Chondrocyte (in vitro differentiated cells): ENCODE measurements around the gene KCNG3. TPM values are rescaled to one million over a fixed set of nuclear protein-coding genes. Genes with fewer than 3 reads are reported as not detected.

Source experiments
- DNase-seq: peaks from one replicate; pipeline ENCODE4 v3.0.0; 2021; ENCODE audit warnings: mixed read lengths, low spot score
- H3K27ac Mint-ChIP-seq: one replicate; pipeline ENCODE4 v1.8.0; 2021; ENCODE audit warnings: mild to moderate bottlenecking, moderate library complexity, mixed read lengths; ENCODE audit not compliant: unreplicated experiment
- H3K27me3 Mint-ChIP-seq: 2 replicates; pipeline ENCODE4 v1.8.0; 2021; ENCODE audit warnings: low read depth, mixed read lengths
- H3K36me3 Mint-ChIP-seq: 2 replicates; pipeline ENCODE4 v1.8.0; 2021; ENCODE audit warnings: low read depth, mixed read lengths
- H3K4me1 Mint-ChIP-seq: 2 replicates; pipeline ENCODE4 v1.8.0; 2021; ENCODE audit warnings: low read depth, mild to moderate bottlenecking, mixed read lengths
- H3K4me3 Mint-ChIP-seq: one replicate; pipeline ENCODE4 v1.8.0; 2021; ENCODE audit warnings: mild to moderate bottlenecking, moderate library complexity, mixed read lengths; ENCODE audit not compliant: unreplicated experiment
- H3K9me3 Mint-ChIP-seq: 2 replicates; pipeline ENCODE4 v1.8.0; 2021; ENCODE audit warnings: low read depth, mixed read lengths
- CTCF ChIP-seq: fragments of 200-600 bp; sonication (generic); IDR thresholded peaks from 2 replicates; pipeline ENCODE4 v1.5.0; 2021; ENCODE audit warnings: antibody characterized with exemption, mild to moderate bottlenecking, moderate library complexity
- total RNA-seq: library from RNA; stranded (reverse); gene quantifications from 3 replicates; pipeline ENCODE4 v1.2.1, GENCODE V29; 2021

The KCNG3 gene
- total RNA-seq, 1 donor from 2014 or later = 0.05 TPM

DNA sequence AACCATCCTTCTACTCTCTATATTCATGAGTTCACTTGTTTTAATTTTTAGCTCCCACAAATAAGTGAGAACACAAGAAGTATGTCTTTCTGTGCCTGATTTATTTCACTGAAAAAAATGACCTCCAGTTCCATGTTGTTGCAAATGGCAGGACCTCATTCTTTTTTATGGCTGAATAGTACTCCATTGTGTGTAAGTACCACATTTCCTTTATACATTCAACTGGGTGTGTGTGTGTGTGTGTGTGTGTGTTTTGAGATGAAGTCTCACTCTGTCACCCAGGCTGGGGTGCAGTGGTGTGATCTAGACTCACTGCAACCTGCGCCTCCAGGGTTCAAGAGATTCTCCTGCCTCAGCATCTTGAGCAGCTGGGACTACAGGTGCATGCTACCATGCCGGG is 41.2 kb downstream of the KCNG3 start:
- H3K4me1 Mint-ChIP-seq = peaks cover 3% of the 10 kb centered on the region
- H3K4me3 Mint-ChIP-seq = no peak overlapping the region
- DNase-seq = no peak
- H3K27ac Mint-ChIP-seq = no peak overlapping the region
- no peak for TF ChIP-seq CTCF
- no peaks in the 10 kb centered on the region for H3K36me3 Mint-ChIP-seq
- peaks cover 3% of the 10 kb centered on the region for H3K27me3 Mint-ChIP-seq
- no peaks in the 10 kb centered on the region for H3K9me3 Mint-ChIP-seq

DNA sequence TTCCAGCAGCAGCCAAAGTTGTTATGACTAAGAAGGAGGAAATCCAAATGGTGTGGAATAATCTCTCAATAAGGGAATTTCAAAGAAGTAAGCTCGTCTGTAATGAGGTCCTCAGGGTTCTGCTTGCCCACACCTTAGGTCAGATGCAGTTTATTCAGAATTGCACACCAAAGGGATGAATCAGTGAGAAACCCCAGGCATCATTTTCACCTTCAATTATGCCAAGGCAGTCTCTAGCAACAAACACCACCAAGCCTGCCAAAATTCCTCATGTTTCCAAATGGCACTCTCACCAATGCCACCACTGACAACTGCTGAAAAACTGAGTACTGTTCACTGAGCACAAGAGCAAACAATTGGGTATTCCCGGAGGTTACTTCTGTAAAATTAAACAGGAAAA is 43.6 kb downstream of the KCNG3 start:
- no peak overlapping the region for H3K27ac Mint-ChIP-seq
- H3K9me3 Mint-ChIP-seq = no peaks in the 10 kb centered on the region
- no peak for TF ChIP-seq CTCF
- peaks cover under 1% of the 10 kb centered on the region for H3K36me3 Mint-ChIP-seq
- H3K27me3 Mint-ChIP-seq = peaks cover 5% of the 10 kb centered on the region
- no peak for DNase-seq
- H3K4me1 Mint-ChIP-seq = peaks cover 3% of the 10 kb centered on the region
- no peak overlapping the region for H3K4me3 Mint-ChIP-seq

DNA sequence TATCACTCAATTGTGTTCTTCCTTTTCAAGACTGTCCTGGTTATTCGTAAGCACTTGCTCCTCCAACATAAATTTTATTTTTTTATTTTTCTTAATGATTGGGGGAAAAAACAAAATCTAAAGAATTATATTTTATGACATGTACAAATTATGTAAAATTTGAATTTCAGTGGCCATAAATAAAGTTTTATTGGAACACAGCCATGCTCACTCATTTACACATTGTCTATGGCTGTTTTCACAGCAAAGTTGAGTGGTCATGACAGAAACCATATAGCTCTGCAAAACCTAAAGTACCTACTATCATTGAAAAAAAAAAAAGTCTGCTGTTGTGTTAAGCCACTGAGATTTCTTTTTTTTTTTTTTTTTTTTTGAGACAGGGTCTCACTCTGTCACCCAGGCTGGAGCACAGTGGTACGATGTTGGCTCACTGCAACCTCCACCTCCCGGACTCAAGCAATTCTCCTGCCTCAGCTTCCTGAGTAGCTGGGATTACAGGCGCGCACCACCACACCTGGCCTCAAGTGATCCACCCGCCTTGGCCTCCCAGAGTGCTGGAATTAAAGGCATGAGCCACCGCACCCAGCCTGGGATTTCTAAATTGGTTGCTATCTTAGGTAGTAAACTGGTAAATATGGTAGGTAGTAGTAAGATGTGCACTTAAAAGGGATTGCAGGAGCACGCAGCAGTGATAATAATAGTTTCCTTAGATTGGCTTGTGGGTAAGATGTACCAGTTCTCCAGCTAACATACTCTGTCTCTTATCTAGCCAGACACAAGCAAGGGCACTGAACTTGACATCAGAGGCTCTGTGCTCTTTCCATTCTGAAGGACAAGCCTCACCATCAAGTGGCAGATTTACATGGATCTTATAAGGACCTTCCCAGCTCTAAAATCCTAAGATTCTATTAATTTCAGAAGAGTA is 44.4 kb downstream of the KCNG3 start:
- Mint-ChIP-seq H3K27ac (no peak overlapping the region), H3K9me3 (no peaks in the 10 kb centered on the region), H3K4me3 (no peak overlapping the region), H3K27me3 (peaks cover 8% of the 10 kb centered on the region), H3K4me1 (peaks cover 3% of the 10 kb centered on the region), H3K36me3 (peaks cover 1% of the 10 kb centered on the region)
- no peak for DNase-seq
- TF ChIP-seq CTCF = no peak

DNA sequence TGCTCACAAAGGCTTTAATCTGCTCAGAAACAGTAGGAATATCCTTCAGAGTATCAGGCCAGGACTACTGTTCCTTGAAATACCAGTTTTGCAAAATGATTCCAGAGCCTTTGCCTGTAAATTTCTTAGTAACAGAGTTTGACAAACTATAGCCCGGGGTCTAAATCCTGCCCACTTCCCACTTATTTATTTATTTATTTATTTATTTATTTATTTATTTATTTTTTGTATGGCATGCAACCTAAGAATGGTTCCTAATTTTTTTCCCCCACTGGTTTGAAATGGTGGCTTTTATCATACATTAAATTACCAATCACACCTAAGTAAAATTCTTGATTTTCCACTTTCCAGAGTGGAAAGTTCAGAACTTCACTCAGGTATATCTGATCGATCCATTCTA is 45.6 kb downstream of the KCNG3 start:
- H3K4me1 Mint-ChIP-seq = peaks cover 3% of the 10 kb centered on the region
- H3K36me3 Mint-ChIP-seq = peaks cover 1% of the 10 kb centered on the region
- no peaks in the 10 kb centered on the region for H3K9me3 Mint-ChIP-seq
- no peak overlapping the region for H3K27ac Mint-ChIP-seq
- no peak for DNase-seq
- H3K27me3 Mint-ChIP-seq = peaks cover 16% of the 10 kb centered on the region
- no peak overlapping the region for H3K4me3 Mint-ChIP-seq
- no peak for TF ChIP-seq CTCF

DNA sequence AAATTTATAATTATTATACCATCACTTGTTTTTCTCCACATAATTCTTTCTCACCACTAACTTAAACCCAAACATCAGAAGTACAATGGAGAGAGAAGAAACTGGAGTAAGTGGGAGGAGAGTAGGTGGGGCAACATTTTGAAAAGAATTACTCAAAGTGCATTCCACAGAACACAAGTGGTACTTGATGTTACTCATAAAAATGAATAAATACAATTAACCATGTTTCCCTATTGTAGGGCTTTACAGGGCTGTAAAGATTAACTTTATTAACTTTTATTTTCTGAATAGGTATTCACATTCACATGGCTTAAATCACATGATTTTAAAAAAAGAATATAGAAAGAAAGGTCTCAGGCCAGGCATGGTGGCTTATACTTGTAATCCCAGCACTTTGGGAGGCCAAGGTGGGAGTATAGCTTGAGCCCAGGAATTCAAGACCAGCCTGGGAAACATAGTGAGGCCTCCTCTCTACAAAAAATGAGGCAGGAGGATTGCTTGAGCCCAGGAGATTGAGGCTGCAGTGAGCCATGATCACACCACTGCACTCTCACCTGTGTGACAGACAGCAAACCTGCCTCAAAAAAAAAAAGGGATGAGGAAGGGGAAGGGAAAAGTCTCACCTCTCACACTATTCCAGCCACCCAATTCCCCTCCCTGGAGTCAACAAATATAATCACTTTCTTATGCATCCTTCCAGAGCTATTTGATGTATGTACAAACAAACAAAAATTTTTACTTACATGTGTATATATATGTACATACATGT is 47.1 kb downstream of the KCNG3 start:
- H3K27me3 Mint-ChIP-seq = peaks cover 24% of the 10 kb centered on the region
- no peak overlapping the region for H3K27ac Mint-ChIP-seq
- peaks cover 1% of the 10 kb centered on the region for H3K36me3 Mint-ChIP-seq
- no peak for DNase-seq
- peaks cover 3% of the 10 kb centered on the region for H3K4me1 Mint-ChIP-seq
- no peak for TF ChIP-seq CTCF
- H3K9me3 Mint-ChIP-seq = no peaks in the 10 kb centered on the region
- H3K4me3 Mint-ChIP-seq = no peak overlapping the region
